PFSK-1 (cell line): ENCODE data around the gene C3orf18.

Experiments used
- FOXP2 ChIP-seq: optimal IDR thresholded peaks from 2 replicates; pipeline ENCODE3; 2011; ENCODE audit warnings: borderline replicate concordance, control low read depth, inconsistent platforms; ENCODE audit not compliant: insufficient read depth; ENCODE audit errors: extremely low read length, extremely low read depth
- POLR2AphosphoS5 ChIP-seq: IDR thresholded peaks from 2 replicates; pipeline ENCODE4 v1.6.1; 2012; ENCODE audit warnings: low read depth, mild to moderate bottlenecking, control low read depth, low read length, moderate library complexity
- SIN3A ChIP-seq: IDR thresholded peaks from 2 replicates; pipeline ENCODE4 v1.6.1; 2012; ENCODE audit warnings: mild to moderate bottlenecking, low read length, moderate library complexity, borderline replicate concordance; ENCODE audit not compliant: insufficient read depth
- TAF1 ChIP-seq: IDR thresholded peaks from 2 replicates; pipeline ENCODE4 v1.6.1; 2012; ENCODE audit warnings: low read length, control low read depth, borderline replicate concordance; ENCODE audit not compliant: insufficient read depth
- TF ChIP-seq, protein P1 (sequence below), 2 experiments: IDR thresholded peaks; 2 replicates each; pipeline versions ENCODE4 v1.6.1 to v1.8.0; 2011 to 2012; ENCODE audit warnings: low read depth in 2 of 2, low read length in 2 of 2, control low read depth in 1 of 2, inconsistent platforms in 1 of 2, mild to moderate bottlenecking in 1 of 2, moderate library complexity in 1 of 2; ENCODE audit not compliant: insufficient read depth in 1 of 2

DNA sequence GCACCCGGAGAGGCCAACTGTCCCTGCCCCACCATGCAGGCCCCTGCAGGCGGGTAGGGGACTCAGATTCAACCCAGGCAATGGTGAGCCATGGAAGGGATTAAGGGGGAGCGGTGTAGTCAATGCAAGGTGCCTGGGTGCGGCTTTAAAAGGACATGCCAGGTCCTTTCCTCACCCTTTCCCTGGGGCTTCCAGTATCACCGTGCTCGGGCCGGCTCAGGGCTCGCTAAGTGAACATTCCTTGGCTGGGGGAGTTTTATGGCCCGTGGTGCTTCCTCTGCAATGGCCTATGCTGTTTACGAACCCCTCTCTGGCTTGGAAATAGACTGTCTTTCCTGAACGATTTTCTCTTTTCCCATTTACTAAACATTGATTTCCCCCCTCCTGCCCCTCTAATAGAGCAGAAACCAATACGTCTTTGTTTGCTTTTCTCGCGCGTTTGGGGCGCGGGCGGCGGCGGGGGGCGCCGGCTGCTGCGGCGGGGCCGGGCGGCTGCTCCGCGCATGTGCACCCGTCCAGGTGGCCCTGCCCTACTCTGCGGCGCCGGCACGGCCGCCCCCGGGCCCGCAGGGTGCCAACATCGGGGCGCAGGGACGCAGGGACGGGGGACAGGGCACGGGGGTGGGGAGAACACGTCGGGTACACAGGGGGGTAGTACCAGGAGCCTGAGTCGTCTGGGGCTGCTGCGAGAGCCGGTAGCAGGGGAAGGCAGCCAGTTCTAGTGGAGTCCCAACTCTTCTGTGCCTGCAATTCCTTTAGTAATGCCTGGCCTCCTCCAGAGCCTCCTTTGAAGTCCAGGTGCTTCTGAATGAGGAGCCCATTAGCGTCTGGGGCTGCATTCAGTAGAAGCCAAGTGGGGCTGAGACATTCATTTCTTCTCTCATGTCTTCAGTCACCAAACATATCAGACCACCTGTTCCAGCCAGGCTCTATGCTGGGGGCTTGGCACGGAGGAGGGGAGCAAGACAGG lies 37.3 kb downstream of the C3orf18 start:
- TF ChIP-seq SIN3A (no peak), POLR2AphosphoS5 (no peak), TAF1 (no peak), FOXP2 (no peak)
- TF ChIP-seq, protein P1, sequence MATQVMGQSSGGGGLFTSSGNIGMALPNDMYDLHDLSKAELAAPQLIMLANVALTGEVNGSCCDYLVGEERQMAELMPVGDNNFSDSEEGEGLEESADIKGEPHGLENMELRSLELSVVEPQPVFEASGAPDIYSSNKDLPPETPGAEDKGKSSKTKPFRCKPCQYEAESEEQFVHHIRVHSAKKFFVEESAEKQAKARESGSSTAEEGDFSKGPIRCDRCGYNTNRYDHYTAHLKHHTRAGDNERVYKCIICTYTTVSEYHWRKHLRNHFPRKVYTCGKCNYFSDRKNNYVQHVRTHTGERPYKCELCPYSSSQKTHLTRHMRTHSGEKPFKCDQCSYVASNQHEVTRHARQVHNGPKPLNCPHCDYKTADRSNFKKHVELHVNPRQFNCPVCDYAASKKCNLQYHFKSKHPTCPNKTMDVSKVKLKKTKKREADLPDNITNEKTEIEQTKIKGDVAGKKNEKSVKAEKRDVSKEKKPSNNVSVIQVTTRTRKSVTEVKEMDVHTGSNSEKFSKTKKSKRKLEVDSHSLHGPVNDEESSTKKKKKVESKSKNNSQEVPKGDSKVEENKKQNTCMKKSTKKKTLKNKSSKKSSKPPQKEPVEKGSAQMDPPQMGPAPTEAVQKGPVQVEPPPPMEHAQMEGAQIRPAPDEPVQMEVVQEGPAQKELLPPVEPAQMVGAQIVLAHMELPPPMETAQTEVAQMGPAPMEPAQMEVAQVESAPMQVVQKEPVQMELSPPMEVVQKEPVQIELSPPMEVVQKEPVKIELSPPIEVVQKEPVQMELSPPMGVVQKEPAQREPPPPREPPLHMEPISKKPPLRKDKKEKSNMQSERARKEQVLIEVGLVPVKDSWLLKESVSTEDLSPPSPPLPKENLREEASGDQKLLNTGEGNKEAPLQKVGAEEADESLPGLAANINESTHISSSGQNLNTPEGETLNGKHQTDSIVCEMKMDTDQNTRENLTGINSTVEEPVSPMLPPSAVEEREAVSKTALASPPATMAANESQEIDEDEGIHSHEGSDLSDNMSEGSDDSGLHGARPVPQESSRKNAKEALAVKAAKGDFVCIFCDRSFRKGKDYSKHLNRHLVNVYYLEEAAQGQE (IDR thresholded peaks at IDR 0.05; ENCODE audit: insufficient read depth in 1 of 2, low read depth in 2 of 2, low read length in 2 of 2) = no peak
